Measurements from ENCODE around the gene LAMA2.

Gene LAMA2

GRCh38 chr6:129398764-129399163 lies 515.8 kb downstream of the LAMA2 start:
- no peak for DNase-seq

- DNase-seq: no peak
Observed at GRCh38 chr6:129402244-129402643, 519.3 kb downstream of the LAMA2 start.

GRCh38 chr6:129411092-129411491 lies 528.2 kb downstream of the LAMA2 start:
- no peak for DNase-seq

DNA sequence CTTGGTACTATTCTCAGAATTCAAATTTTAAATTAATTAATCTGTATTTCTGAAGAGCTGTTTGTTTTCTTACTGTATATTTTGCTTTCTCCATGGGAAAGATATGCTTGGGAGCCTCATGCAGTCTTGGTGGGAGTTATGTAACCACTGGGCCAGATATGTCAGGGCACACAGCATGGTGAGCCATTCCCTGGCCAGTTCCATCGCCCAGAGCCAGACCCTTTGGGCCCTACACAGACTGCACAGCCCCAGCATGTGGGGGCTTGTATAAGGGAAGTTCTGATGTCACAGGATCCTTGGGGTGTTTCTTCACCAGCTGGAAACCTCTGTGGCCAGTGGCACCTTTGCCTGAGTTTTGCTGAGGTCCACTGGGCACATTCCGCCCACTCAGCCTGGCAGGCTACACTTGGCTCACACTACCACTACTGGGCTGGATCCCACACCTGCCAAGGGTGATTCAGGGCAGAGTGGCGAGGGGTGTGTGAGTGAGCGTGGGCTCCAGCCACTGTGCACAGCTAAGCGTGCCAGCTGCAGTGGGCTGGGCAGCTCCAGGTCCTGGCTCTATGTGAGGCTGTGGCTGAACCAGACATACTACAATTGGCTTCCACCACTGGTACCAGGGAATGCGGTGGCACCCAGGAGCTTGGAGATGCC lies 533.5 kb downstream of the LAMA2 start:
- no peak for DNase-seq

- DNase-seq: no peak
Observed at GRCh38 chr6:129417416-129418086, 534.6 kb downstream of the LAMA2 start.

DNA sequence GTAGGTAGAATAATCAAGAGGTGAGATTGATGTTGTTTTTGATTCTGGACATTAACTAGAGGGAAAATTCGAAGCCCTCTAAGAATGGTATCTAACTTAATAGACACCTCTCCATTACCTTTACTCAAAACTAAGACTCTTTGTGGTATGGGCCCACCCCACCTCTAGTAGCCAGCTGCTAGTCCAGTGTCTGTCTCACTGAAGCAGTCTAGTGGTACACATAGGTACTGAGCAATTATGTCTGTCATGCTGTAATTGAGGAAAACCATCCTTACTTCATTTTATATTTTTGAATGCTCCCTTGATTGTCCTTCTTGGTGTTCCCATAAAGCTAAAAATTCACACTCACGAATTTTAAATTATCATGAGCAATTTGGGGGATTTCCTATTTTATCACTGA lies 536.4 kb downstream of the LAMA2 start:
- no peak for DNase-seq

DNA sequence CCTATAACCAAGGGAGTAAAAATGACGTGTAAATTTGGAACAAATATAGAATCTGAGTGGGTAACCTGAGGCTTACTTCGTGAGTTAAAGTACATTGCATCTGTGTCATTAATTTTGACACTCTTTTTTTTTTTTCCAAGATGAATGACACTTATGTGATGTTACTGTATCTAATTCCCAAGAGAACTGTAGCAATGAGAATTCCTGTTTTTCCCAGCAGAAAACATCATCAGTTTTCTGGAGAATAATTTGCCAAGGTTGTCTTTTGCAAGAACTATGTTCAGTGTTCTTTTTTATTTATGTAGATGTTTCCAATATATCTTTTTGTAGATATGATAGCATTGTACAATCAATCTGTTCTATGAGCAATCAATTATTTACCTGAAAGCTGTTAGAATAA lies 543.4 kb downstream of the LAMA2 start:
- DNase-seq: no peak

DNA sequence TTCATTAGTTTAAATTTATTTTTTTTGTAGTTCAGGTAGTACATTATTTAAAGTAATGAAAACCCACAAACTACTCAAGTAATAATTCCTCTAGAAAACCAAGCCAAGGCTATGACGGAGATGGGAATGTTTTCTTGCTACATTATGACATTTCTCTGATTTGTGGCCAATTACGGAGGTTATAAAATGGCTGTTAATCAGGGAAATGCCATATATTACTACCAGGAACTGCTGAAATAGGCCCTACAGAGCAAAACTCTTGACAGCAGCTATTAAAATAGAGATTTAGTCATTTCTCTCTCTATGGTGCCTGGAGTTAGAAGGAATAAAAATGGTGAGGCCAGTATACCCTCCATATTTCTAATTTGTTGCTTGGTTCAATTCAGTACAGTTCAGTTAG lies 547.0 kb downstream of the LAMA2 start:
- DNase-seq: no peak

DNA sequence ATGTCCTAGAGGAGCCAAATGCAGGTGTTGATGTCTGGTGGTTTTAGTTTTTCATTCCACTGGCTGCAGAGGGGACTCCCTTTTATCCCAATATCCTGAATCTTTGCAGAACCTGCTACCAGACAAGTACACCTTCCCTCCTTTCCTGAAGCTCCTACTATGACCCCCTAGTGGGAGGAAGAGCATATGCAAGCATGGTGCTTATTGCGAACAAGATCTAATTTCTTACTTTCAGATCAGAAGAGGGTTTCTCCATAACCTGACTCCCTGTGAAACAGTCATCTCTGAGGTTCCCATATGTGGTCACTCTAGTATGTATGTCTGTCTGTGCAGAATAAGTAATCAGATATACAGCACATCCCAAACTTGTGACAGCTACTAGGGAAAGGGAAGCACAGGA lies 549.8 kb downstream of the LAMA2 start:
- no peak for DNase-seq

DNA sequence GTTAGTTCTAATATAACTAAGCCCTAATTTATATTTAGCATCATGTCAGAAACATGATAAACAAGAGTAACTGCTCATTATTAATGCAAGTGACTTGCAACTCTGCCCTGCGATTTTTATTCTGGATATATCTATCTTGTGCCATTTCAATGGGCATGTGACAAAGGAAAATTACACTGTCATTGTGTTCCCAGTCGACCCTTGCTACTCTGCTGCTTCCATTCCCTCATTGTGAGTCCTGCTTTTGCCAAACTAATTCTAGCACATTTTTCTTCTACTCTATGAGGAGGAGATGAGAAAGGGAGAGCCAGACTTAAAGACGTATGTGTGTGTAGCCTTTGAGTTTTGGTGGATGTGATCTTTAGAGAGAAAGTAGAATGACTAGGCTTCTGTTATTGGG lies 551.2 kb downstream of the LAMA2 start:
- no peak for DNase-seq

DNA sequence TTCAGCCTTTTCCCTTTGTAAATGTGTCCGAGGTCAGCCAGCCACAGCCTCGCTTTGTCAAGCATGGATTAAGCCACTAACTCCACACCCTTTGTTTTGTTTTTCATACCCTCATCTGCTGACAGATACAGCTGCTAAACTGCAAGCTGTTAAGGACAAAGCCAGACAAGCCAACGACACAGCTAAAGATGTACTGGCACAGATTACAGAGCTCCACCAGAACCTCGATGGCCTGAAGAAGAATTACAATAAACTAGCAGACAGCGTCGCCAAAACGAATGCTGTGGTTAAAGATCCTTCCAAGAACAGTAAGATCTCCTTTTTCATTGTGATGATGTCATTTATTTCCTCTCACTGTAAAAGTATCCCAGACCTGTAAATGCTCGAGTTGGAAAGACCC lies 557.8 kb downstream of the LAMA2 start:
- no peak for DNase-seq

GRCh38 chr6:129444683-129445082 lies 561.7 kb downstream of the LAMA2 start:
- no peak for DNase-seq

- DNase-seq: no peak
Observed at GRCh38 chr6:129446272-129447197, 563.6 kb downstream of the LAMA2 start.

- no peak for DNase-seq
Observed at GRCh38 chr6:129447198-129447565, 564.2 kb downstream of the LAMA2 start.

DNA sequence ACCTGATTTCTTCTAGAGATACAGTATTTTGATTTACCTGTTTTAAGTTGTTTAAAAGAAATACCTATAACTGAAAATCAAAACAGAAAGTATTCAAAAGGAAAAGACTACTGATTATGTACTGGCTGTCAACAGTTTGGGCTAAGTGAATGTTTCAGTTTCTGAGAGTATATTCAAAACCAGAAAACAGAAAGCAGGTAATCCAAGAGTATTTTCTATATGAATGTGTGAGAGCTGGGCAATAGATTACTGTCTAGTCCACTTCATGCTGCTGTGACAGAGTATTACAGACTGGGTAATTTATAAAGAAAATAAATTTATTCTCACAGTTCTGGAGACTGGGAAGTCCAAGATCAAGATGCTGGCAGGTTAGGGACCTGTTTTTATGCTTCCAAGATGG lies 566.0 kb downstream of the LAMA2 start:
- DNase-seq: no peak

GRCh38 chr6:129451187-129451586 lies 568.2 kb downstream of the LAMA2 start:
- DNase-seq: no peak

DNA sequence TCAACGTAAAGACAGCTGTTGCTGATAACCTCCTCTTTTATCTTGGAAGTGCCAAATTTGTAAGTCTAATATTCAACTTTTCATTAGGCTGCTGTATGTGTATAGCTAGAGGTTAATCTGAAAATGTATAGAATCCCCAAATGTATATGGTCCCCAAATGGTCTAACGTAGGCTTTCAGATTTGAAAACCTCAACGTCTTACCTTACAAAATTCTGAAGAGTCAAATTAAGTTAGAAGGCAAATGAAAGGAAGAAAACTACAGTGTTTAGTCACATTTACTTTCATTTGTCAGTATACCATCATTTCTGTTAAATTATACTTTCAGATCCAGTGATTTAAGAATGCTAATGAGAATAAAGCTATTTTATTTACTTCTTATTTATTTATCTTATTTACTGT lies 570.1 kb downstream of the LAMA2 start:
- DNase-seq: no peak

DNA sequence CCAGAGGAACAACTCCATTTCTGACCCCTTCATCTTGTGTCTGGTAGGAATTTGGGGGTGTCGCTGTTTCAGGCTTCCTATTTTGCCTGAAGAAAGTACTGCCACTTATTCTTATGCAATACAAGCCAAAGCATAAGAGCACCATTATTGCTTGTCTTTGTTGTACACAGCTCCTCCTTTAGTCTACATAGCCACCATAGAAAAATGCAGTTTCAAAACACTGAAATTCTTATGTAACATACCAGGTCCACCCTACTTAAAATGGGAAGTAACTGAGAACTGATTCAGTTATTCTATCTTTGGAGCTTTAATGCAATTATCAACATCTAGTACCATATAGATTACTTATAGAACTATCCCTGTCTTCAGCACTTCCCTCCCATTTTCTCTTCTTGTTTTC lies 571.5 kb downstream of the LAMA2 start:
- DNase-seq: no peak

GRCh38 chr6:129455126-129455769 lies 572.3 kb downstream of the LAMA2 start:
- no peak for DNase-seq

- no peak for DNase-seq
Observed at GRCh38 chr6:129460221-129460620, 577.3 kb downstream of the LAMA2 start.

- no peak for DNase-seq
Observed at GRCh38 chr6:129469070-129469662, 586.2 kb downstream of the LAMA2 start.

GRCh38 chr6:129472239-129472638 lies 589.3 kb downstream of the LAMA2 start:
- no peak for DNase-seq

- no peak for DNase-seq
Observed at GRCh38 chr6:129473546-129473945, 590.6 kb downstream of the LAMA2 start.

Data from stimulated activated naive CD4-positive, alpha-beta T cell treated with Interleukin-2 at 50 U/mL for 16 hours (primary cell).